G401 (cell line): ENCODE measurements around the gene ZNF519. TPM values are rescaled to one million over a fixed set of nuclear protein-coding genes. Genes with fewer than 3 reads are reported as not detected.
"Not testable (repeated sequence)": the region's sequence is repeated elsewhere in the genome, so short reads cannot be mapped to it uniquely, and the experiment has no call there.

Experiments
- DNase-seq: peaks from one replicate; pipeline ENCODE4 v3.0.0-alpha.2; 2015; ENCODE audit warnings: low spot score
- in situ Hi-C: cut with HindIII; loops from 2 replicates; pipeline ENCODE4 v1.10.0; 2016; ENCODE audit warnings: low sequenced_read_pairs, mixed read lengths
- total RNA-seq: library from RNA; depleted of rRNA; stranded (reverse); fragments of >200 nt; shearing (Covaris generic); gene quantifications from 2 replicates; pipeline ENCODE4 v1.2.3, GENCODE V29; 2014

ZNF519 gene
- total RNA-seq, 1 experiment from 2014 or later, result 5.6 TPM

GRCh38 chr18:14149121-14149850 is 17.1 kb upstream of the ZNF519 start:
- DNase-seq, in situ Hi-C loops: not testable (repeated sequence)

DNA sequence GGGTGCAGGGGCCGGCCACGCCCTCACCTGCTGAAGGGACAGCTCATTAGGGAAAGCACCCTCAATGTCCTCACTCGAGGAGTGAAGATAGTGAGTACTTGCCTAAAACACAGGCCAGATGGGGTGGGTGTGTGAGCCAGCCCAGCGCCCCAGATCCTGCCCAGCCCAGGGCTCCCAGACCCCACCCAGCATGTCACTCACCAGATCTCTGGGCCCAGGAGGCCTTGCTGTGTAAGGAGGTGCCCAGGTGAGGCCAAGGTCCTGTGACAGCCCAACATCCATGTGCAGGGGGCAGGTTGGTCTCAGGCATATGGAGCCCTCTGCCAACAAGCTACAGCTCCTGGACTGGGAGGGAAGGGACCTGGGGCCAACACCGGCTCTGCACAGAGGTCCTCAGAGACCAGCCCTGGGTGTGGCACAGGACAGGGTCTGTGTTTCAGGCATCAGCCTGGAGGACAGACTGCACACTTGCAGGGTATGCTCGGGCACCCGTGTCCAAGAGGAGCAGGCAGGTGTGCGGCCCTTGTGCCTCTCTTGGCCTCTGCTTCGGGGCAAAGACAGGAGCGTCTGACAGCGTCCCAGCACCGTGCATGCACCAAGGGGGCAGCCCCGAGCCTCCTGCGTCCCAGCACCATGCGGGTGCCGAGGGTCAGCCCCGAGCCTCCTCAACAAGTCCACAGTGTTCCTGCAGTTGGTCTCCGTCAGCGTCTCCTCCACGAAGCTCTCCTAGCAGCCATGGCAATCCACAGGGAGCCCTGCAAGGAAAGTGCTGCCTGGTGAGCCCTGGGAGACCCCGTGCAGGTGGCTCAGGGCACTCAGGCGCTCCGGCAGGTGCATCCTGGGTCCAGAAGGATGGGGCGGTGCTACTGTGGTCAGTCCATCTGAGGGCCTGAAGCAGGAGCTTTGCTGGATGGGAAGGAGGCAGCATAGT is 16.0 kb upstream of the ZNF519 start:
- in situ Hi-C loops, DNase-seq: not testable (repeated sequence)

DNA sequence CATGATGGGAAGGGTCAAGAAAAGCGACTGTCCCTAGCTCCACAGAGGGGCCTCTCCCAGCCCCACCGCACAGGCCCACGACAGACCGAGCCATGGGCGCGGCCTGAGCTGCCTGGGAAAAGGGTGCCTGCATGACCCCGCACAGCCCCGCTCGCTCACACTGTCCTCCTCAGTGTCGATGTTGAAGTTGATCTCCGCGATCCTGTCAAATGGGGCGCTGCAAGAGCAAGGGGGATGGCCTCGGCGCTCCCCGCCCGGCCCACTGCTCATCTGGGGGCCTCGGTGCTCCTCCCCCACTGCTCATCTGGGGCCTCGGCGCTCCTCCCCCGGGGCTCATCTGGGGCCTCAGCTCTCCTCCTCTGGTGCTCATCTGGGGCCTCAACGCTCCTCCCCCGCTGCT is 14.5 kb upstream of the ZNF519 start:
- in situ Hi-C loops, result not testable (repeated sequence)

DNA sequence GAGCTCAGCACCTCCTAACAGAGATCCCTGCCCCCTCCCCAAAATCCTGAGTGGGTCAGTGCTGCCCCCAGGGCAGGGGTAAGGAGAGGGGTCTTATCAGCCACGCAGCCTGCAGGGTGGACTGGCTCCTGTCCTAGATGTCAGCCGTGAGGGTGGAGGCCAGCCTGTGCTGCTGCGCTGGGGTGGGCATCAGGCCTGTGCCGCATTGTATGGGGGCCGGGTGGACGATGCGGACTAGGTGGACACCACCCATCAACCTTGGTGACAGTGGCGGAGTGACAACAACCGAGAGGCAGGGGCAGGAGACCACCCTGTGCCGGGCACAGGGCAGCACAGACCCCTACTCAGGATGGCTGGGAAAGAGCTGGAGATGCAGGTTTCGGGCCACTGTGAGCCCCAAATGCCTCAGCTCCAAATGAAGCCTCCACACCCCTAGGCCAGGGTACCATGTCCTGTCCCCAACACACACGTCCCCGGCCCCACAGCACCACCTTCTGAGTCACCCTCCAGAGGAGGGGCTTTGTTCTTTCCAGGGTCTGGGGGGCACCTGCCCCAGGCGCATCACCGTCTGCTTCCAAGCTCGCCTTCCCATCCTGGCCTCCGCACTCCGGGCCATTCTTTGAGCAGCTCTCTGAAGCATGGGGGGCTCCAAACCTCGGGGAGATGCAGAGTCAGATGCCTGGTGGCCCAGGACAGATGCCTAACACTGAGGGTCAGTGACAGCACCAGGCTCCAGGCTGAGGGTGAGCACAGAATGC is 13.5 kb upstream of the ZNF519 start:
- in situ Hi-C loops, DNase-seq: not testable (repeated sequence)

More for the DNA sequence above, 14.5 kb upstream of the ZNF519 start:
- not testable (repeated sequence) for DNase-seq

DNA sequence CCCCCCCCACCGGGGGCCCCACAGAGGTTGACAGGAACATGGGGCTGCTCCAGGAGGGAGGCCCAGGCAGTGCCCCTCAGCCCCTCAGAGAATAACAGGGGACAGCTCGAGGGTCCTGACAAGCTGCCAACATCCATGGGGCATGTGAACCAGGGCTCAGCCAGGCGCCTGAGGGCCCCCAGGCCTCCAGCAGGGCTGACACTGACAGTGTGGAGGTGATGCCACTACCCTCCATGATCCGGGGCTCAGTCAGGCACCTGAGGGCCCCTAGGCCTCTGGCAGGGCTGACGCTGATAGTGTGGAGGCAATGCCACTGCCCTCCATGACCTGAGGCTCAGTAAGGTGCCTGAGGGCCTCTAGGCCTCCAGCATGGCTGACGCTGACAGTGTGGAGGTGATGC is 12.8 kb upstream of the ZNF519 start:
- DNase-seq, in situ Hi-C loops: not testable (repeated sequence)

GRCh38 chr18:14144628-14144895 is 12.3 kb upstream of the ZNF519 start:
- no peak for DNase-seq
- in situ Hi-C loops, result no loop called here

DNA sequence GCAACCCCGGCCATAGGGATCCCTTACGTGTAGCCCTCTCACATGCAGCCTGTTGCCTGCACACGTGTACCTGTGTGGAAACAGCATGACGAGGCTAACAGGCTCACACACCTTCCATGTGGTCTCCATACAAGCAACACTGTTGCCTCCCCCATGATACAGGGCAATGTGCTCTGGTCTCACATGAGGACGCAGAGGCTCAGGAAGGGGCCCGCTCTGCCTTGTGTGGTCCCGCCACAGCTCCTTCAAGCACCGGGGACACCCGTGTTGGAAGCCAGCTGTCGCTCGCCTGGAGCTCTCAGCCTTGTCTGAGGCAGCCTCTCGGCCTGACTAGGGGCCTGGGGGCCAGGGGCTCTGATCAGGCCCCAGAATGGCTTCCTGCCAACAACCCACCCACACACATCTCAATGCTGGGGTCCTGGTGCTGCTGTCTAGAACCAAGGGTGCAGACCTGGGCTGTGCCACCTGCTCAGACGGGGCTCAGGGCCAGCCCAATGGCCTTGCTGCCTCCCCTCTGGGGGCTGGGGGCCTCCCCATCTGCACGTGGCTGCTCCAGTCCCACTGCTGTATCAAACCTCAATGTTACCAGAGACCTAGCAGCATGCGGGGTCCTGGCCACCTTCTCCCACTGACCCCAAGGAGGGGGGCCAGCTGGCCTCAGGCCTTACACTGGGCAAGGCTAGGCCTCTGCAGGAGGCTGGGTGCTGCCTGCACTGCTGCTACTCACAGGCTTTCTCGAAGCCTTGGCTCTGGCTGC is 11.8 kb upstream of the ZNF519 start:
- DNase-seq, in situ Hi-C loops: not testable (repeated sequence)

GRCh38 chr18:14143396-14143795 is 11.2 kb upstream of the ZNF519 start:
- in situ Hi-C loops, DNase-seq: not testable (repeated sequence)

DNA sequence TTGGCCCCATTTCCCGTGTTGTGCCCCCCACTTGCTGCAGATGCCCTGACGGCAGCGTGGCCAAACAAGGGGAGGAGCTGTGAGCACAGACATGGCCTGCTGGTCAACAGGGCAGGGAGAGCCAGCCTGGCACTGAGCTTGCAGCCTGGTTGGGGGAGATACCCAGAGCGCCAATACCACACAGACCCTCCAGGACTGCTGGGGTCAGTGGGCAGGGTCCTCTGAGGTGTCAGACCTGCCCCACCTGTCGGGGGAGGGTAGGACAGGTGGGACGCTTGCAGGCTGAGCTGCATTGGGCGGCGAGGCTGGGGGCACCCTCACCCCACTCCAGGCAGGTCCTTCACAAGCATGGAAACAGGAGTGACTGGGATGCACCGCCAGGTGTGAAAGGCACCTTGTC is 9.9 kb upstream of the ZNF519 start:
- DNase-seq, in situ Hi-C loops: not testable (repeated sequence)

GRCh38 chr18:14139583-14139982 is 7.3 kb upstream of the ZNF519 start:
- DNase-seq, in situ Hi-C loops: not testable (repeated sequence)

DNA sequence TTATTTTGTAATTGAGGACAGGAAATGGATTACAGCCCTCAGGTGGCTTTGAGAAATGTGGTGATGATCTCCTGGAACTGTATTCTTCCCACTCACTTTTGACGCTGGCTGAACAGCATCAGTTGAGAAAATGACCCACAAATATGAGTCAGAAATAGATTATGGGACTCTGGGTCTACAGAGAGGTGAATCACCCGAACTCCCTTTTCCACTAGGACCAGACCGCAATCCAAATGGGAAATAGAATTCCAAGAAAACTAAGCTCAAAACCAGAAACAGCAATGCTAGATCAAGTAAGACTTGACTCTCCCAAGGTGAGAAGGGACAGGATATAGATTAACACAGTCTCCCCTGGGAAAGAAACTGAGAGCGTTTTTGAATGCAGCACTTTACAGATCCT is 5.7 kb upstream of the ZNF519 start:
- DNase-seq, in situ Hi-C loops: not testable (repeated sequence)

DNA sequence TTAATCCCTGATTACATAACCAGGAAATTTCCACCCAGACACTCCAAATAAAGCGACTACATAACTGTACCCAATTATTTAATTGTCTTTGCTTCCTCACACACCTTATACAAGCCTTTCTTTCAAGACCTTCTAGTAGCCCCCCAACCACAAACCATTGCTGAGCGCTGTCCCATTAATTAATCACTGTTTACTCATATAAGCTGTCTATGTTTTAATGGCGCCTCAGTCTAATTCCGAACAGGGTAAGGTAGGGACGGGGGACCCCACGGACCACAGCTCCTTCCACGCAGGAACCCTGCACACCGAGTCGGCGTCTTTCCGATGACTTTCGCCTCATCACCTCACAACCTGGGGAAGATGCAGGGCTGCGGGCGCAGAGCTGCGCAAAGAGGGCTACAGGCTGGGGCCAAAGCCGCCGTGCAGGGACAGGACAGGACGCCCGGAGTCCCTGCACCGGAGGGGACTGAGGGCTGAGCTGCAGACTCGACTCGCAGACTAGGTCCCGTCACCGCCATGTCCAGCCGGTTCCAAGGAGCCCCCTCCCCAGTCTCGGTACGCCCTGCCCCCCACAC is 452 bp downstream of the ZNF519 start:
- DNase-seq, result peak; percentile 23
- in situ Hi-C loops, result not testable (repeated sequence)

DNA sequence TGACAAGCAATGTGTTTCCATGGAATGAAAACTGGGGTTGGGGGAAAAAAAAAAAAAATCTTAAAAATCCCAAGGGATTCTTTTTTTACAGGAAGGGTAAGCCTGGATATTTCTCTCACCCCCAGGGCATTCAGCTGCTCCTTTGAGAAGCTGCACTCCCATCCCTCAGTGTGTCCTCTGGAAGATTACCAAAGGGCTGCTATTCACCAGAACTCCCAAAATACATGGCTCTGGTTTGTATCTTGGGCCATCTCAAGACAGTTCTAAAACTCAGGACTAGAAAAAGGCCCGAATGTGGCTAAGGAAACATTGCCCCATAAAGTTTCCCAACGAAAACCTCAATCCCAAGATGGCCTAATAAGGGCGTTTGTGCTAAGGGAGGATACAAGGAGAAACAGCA is 1.4 kb downstream of the ZNF519 start:
- DNase-seq, result peak; percentile 36
- in situ Hi-C loops, result not testable (repeated sequence)

DNA sequence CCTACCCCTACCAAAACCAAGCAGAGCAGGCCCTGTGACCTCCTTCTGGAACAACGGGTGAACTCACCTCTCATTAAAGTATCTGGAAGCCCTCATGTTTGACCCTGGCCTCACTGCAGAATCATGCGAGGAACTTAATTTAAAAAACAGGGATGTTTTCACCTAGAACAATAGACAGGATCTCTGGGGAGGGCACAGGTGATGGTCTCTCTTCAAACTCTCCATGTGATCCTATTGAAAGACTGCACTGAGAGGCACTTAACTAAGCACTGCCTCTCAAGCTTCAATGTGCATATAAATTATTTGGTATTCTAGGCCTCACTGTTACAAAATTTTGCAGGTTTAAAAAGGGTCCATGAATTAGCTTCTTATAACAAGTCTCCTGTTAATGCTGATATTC is 7.5 kb downstream of the ZNF519 start:
- DNase-seq, result no peak
- in situ Hi-C loops, result no loop called here

DNA sequence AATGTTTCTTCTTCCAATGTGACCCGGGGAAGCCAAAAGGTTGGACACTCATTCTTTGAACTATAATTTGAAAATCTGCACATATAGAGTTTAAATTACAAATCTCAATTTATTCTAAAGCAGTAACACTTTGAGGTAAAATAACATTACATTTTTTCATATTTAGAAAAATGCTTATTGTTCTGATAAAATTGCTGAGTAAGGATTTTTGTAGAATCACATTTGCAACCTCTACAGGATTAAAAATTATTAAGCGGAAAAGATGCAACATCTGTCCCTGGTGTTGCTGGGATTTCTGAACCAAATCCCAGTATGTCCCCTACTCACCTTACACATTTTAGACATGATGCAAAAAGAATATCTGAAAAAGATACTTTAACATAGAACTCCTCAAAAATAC is 10.1 kb downstream of the ZNF519 start:
- in situ Hi-C loops, result no loop called here
- no peak for DNase-seq

- DNase-seq, result no peak
- in situ Hi-C loops, result no loop called here
Measured at GRCh38 chr18:14120926-14121325, 11.3 kb downstream of the ZNF519 start.

DNA sequence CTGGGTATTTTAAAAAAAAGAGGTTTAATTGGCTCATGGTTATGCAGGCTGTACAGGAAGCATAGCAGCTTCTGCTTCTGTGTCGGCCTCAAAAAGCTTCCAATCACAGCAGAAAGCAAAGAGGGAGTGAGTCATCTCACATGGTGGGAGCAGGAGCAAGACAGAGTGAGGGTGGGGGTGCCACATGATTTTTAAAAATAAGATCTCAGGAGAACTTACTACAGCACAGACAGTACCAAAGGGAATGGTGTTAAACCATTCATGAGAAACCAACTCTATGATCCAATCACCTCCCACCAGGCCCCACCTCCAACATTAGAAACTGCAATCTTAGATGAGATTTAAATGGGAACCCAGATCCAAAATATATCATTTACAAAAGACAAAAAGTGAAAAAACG is 14.6 kb downstream of the ZNF519 start:
- no peak for DNase-seq
- in situ Hi-C loops, result no loop called here

DNA sequence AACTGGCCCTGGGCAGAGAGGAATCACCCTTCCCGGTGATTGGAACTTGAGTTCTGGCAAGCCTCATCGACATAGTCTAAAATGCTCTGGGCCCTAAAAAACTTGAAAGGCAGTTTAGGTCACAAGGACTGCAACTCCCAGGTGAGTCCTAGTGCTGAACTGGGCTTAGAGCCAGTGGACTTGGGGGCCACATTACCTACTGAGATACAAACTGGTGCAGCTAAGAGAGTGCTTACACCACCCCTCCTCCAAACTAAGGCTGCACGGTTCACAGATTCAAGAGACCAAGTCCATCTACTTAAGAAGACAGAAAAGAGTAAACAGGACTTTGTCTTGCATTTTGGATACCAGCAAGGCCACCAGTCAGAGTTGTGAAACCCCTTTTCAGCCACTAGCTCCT is 25.3 kb downstream of the ZNF519 start:
- no peak for DNase-seq
- in situ Hi-C loops, result no loop called here
